IMR-90 (cell line): ENCODE results near the gene ARHGAP5. TPM values are rescaled to one million over a fixed set of nuclear protein-coding genes. Genes with fewer than 3 reads are reported as not detected.

Source experiments
- ATAC-seq: fragments of 200-7000 bp; cut with Tn5 transposase; 2 replicates; pipeline ENCODE4 v1.9.1; 2020; ENCODE audit warnings: low read depth, mild to moderate bottlenecking, moderate library complexity
- BruUV-seq: library from RNA; stranded (reverse); fragments of 400-500 nt; replicated peaks from 2 replicates; lab custom pipeline; 2021; lab: Mats Ljungman, UMichigan
- CTCF ChIA-PET: fragments of 300-600 bp; formaldehyde crosslinking; extraction: SDS; loops from one replicate; lab custom pipeline; 2021; ENCODE audit warnings: antibody characterized with exemption; lab: Yijun Ruan, JAX
- POLR2A ChIA-PET: fragments of 300-600 bp; sonication (Branson Sonifier 250); formaldehyde crosslinking; loops from one replicate; lab custom pipeline; 2022; ENCODE audit warnings: antibody characterized with exemption; ENCODE audit not compliant: unreplicated experiment; lab: Charles Lee
- DNase-seq: peaks from one replicate; pipeline ENCODE4 v3.0.0; 2013
- H2AFZ ChIP-seq: replicated peaks from 2 replicates; pipeline ENCODE3; 2013; ENCODE audit warnings: low read length, mild to moderate bottlenecking; ENCODE audit not compliant: poor library complexity
- H2AK5ac ChIP-seq: 2 replicates; pipeline ENCODE4 v1.6.1; 2013; ENCODE audit warnings: low read depth, low read length, inconsistent platforms
- H2AK9ac ChIP-seq: replicated peaks from 2 replicates; pipeline ENCODE3; 2013; ENCODE audit warnings: mild to moderate bottlenecking, low read depth, low read length, moderate library complexity; ENCODE audit not compliant: poor library complexity
- H2BK120ac ChIP-seq: 2 replicates; pipeline ENCODE4 v1.6.1; 2013; ENCODE audit warnings: low read depth, low read length, inconsistent platforms
- H2BK15ac ChIP-seq: 3 replicates; pipeline ENCODE4 v1.6.1; 2013; ENCODE audit warnings: low read depth, low read length, inconsistent platforms
- H2BK20ac ChIP-seq: 2 replicates; pipeline ENCODE4 v1.6.1; 2013; ENCODE audit warnings: low read depth, mild to moderate bottlenecking, inconsistent platforms, low read length, moderate library complexity
- H2BK5ac ChIP-seq: 2 replicates; pipeline ENCODE4 v1.6.1; 2013; ENCODE audit warnings: mild to moderate bottlenecking, low read depth, low read length, inconsistent platforms; ENCODE audit not compliant: poor library complexity, severe bottlenecking
- H3K14ac ChIP-seq: replicated peaks from 2 replicates; pipeline ENCODE4 v1.6.1; 2013; ENCODE audit warnings: low read depth, low read length, inconsistent platforms
- H3K18ac ChIP-seq: 2 replicates; pipeline ENCODE4 v1.6.1; 2013; ENCODE audit warnings: low read depth, low read length, control low read depth
- H3K23ac ChIP-seq: 2 replicates; pipeline ENCODE4 v1.6.1; 2013; ENCODE audit warnings: low read depth, low read length, inconsistent platforms
- H3K27ac ChIP-seq: 2 replicates; pipeline ENCODE4 v1.5.1; 2013; ENCODE audit warnings: mild to moderate bottlenecking, control low read depth, low read length; ENCODE audit not compliant: insufficient read depth
- H3K27me3 ChIP-seq: 2 replicates; pipeline ENCODE4 v1.6.1; 2013; ENCODE audit warnings: low read length; ENCODE audit not compliant: control insufficient read depth, insufficient read depth
- H3K36me3 ChIP-seq: 2 replicates; pipeline ENCODE4 v1.6.1; 2013; ENCODE audit warnings: low read length, mixed read lengths; ENCODE audit not compliant: control insufficient read depth, insufficient read depth
- H3K4ac ChIP-seq: 2 replicates; pipeline ENCODE4 v1.6.1; 2013; ENCODE audit warnings: low read depth, low read length, inconsistent platforms
- H3K4me1 ChIP-seq: 2 replicates; pipeline ENCODE4 v1.6.1; 2013; ENCODE audit warnings: low read length, mixed read lengths; ENCODE audit not compliant: control insufficient read depth, insufficient read depth
- H3K4me2 ChIP-seq: 2 replicates; pipeline ENCODE4 v1.6.1; 2013; ENCODE audit warnings: low read depth, mild to moderate bottlenecking, control low read depth, low read length, moderate library complexity
- H3K4me3 ChIP-seq: 2 replicates; pipeline ENCODE4 v1.5.1; 2013; ENCODE audit warnings: low read depth, mild to moderate bottlenecking, control low read depth, low read length, moderate library complexity; ENCODE audit not compliant: insufficient read depth
- H3K56ac ChIP-seq: 2 replicates; pipeline ENCODE4 v1.6.1; 2013; ENCODE audit warnings: low read length, inconsistent platforms; ENCODE audit not compliant: insufficient read depth; ENCODE audit errors: extremely low read depth
- H3K79me1 ChIP-seq, 2 experiments: 2 replicates each; pipeline ENCODE4 v1.6.1; 2013; ENCODE audit warnings: low read length in 2 of 2, inconsistent platforms in 1 of 2, low read depth in 1 of 2
- H3K9ac ChIP-seq: 2 replicates; pipeline ENCODE4 v1.6.1; 2013; ENCODE audit warnings: low read depth, low read length, control low read depth
- H3K9me1 ChIP-seq: 2 replicates; pipeline ENCODE4 v1.6.1; 2013; ENCODE audit warnings: low read length, inconsistent platforms; ENCODE audit not compliant: insufficient read depth
- H3K9me3 ChIP-seq: 2 replicates; pipeline ENCODE4 v1.6.1; 2013; ENCODE audit warnings: low read length; ENCODE audit not compliant: control insufficient read depth, insufficient read depth
- H4K20me1 ChIP-seq: 2 replicates; pipeline ENCODE4 v1.6.1; 2013; ENCODE audit warnings: low read length, inconsistent platforms; ENCODE audit not compliant: insufficient read depth
- H4K5ac ChIP-seq: 2 replicates; pipeline ENCODE4 v1.6.1; 2013; ENCODE audit warnings: mild to moderate bottlenecking, low read depth, low read length, control low read depth
- H4K8ac ChIP-seq, 2 experiments: 2 replicates each; pipeline ENCODE4 v1.6.1; 2013; ENCODE audit warnings: low read depth in 2 of 2, low read length in 2 of 2, control low read depth in 1 of 2, inconsistent platforms in 1 of 2
- H4K91ac ChIP-seq: 2 replicates; pipeline ENCODE4 v1.6.1; 2013; ENCODE audit warnings: low read depth, low read length, inconsistent platforms; ENCODE audit not compliant: insufficient read depth
- BHLHE40 ChIP-seq: fragments of 150-350 bp; IDR thresholded peaks from 2 replicates; pipeline ENCODE4 v1.6.1; 2016; ENCODE audit warnings: mild to moderate bottlenecking, low read depth, low read length
- CEBPB ChIP-seq: IDR thresholded peaks from 2 replicates; pipeline ENCODE4 v1.6.1; 2012; ENCODE audit warnings: low read depth, low read length, improper control_type of control experiment
- CHD1 ChIP-seq: IDR thresholded peaks from 2 replicates; pipeline ENCODE4 v1.6.1; 2012; ENCODE audit warnings: low read depth, low read length, improper control_type of control experiment
- CTCF ChIP-seq: conservative IDR thresholded peaks from 2 replicates; pipeline ENCODE4 v1.5.1; 2012; ENCODE audit warnings: mild to moderate bottlenecking, low read depth, low read length, improper control_type of control experiment
- ELK1 ChIP-seq: fragments of 150-350 bp; IDR thresholded peaks from 2 replicates; pipeline ENCODE4 v1.6.1; 2016; ENCODE audit warnings: low read depth, mild to moderate bottlenecking, low read length, moderate library complexity, borderline replicate concordance
- FOS ChIP-seq: fragments of 150-350 bp; IDR thresholded peaks from 2 replicates; pipeline ENCODE4 v1.6.1; 2016; ENCODE audit warnings: low read depth, low read length
- MAFK ChIP-seq: IDR thresholded peaks from 2 replicates; pipeline ENCODE4 v1.6.1; 2012; ENCODE audit warnings: low read depth, low read length, improper control_type of control experiment
- MAZ ChIP-seq: IDR thresholded peaks from 2 replicates; pipeline ENCODE4 v1.6.1; 2012; ENCODE audit warnings: low read depth, mild to moderate bottlenecking, low read length, improper control_type of control experiment, moderate library complexity, borderline replicate concordance
- MXI1 ChIP-seq: IDR thresholded peaks from 2 replicates; pipeline ENCODE4 v1.6.1; 2012; ENCODE audit warnings: low read depth, mild to moderate bottlenecking, low read length, moderate library complexity, borderline replicate concordance
- NFE2L2 ChIP-seq: fragments of 150-350 bp; IDR thresholded peaks from 2 replicates; pipeline ENCODE4 v1.6.1; 2016; ENCODE audit warnings: low read depth, mild to moderate bottlenecking, low read length
- POLR2A ChIP-seq: IDR thresholded peaks from 2 replicates; pipeline ENCODE4 v1.6.1; 2012; ENCODE audit warnings: mild to moderate bottlenecking, low read depth, low read length
- RAD21 ChIP-seq: IDR thresholded peaks from 2 replicates; pipeline ENCODE4 v1.6.1; 2012; ENCODE audit warnings: low read length, improper control_type of control experiment
- SMC3 ChIP-seq: fragments of 150-350 bp; IDR thresholded peaks from 2 replicates; pipeline ENCODE4 v1.6.1; 2016; ENCODE audit warnings: low read depth, mild to moderate bottlenecking, antibody characterized with exemption, low read length, moderate library complexity
- USF2 ChIP-seq: fragments of 150-350 bp; IDR thresholded peaks from 2 replicates; pipeline ENCODE4 v1.6.1; 2017; ENCODE audit warnings: mild to moderate bottlenecking, antibody characterized with exemption, low read length, low read depth
- WGBS, 2 experiments: methylation state at CpG; one replicate each; pipeline versions ENCODE4 v1.1.5 to v1.1.7; 2013; ENCODE audit warnings: missing lambda C conversion rate in 2 of 2; ENCODE audit not compliant: insufficient read length in 1 of 2; ENCODE audit errors: extremely low coverage in 2 of 2; 5-methylcytosine and 5-hydroxymethylcytosine counted together
- dilution Hi-C: fragments of 300-500 bp; cut with HindIII; formaldehyde crosslinking; loops from one replicate; pipeline ENCODE4 v1.14.3; 2018; ENCODE audit warnings: low sequenced_read_pairs; ENCODE audit not compliant: unreplicated experiment
- in situ Hi-C: fragments of 300-500 bp; cut with MboI; formaldehyde crosslinking; loops from 3 replicates; pipeline ENCODE4 v1.14.3; 2019; ENCODE audit warnings: low sequenced_read_pairs, inconsistent platforms, mixed read lengths
- intact Hi-C: fragments of 100-400 bp; cut with micrococcal nuclease; formaldehyde crosslinking; loops from 2 replicates; pipeline ENCODE4 v1.10.0; 2022
- polyA plus RNA-seq, 3 experiments: library from polyadenylated mRNA; depleted of rRNA; stranded (reverse); fragments of >200 nt; gene quantifications; 2 replicates each; pipeline ENCODE4 v1.2.3, GENCODE V29; 2012; ENCODE audit warnings: low replicate concordance in 1 of 3
- total RNA-seq: library from RNA; depleted of rRNA; stranded (reverse); fragments of >200 nt; gene quantifications from 2 replicates; pipeline ENCODE4 v1.2.3, GENCODE V29; 2012

The ARHGAP5 gene
- total and polyA plus RNA-seq, 2 of the 4 experiments (the other 2 are of a cell fraction): 7.4 to 45.3 TPM

- H2AK9ac ChIP-seq: no peak overlapping the region
- H4K20me1 ChIP-seq: peaks cover 66% of the 10 kb centered on the region
- no peak overlapping the region for H3K23ac ChIP-seq
- H4K5ac ChIP-seq: no peak overlapping the region
- no peak overlapping the region for H3K27ac ChIP-seq
- H4K91ac ChIP-seq: no peak overlapping the region
- no peak overlapping the region for H2BK15ac ChIP-seq
- H3K36me3 ChIP-seq: 0 out of 2 replicates have a peak, but pooled peaks cover 1% of the 10 kb centered on the region
- no peak overlapping the region for H4K8ac ChIP-seq
- no peak overlapping the region for H3K4ac ChIP-seq
- no peak overlapping the region for H3K4me2 ChIP-seq
- H3K9ac ChIP-seq: no peak overlapping the region
- H2AK5ac ChIP-seq: no peak overlapping the region
- intact Hi-C loops (loop anchor here (5.0 kb wide), 1 partner anchor 37 kb away; no protein-coding TSS in a partner anchor), dilution Hi-C loops (no loop called here), in situ Hi-C loops (no loop called here)
- H2AFZ ChIP-seq: no peak overlapping the region
- WGBS, 2 experiments: no CpG with 5 or more reads among the region's 3 CpGs
- H3K56ac ChIP-seq: no peak overlapping the region
- DNase-seq (no peak), ATAC-seq (no peak)
- H3K18ac ChIP-seq: no peak overlapping the region
- H3K79me1 ChIP-seq: peaks cover 18 to 46% of the 10 kb centered on the region in 2 experiments
- ChIA-PET CTCF (no interaction called here), POLR2A (no interaction called here)
- TF ChIP-seq USF2: no peak
- no peak for TF ChIP-seq ELK1
- no peak for TF ChIP-seq MAFK
- no peak for TF ChIP-seq CTCF
- TF ChIP-seq CHD1: no peak
- no peak for TF ChIP-seq CEBPB
- TF ChIP-seq RAD21: no peak
- TF ChIP-seq FOS: no peak
- TF ChIP-seq MXI1: no peak
- no peak for TF ChIP-seq POLR2A
- TF ChIP-seq MAZ: no peak
- TF ChIP-seq SMC3: no peak
- TF ChIP-seq NFE2L2: no peak
- TF ChIP-seq BHLHE40: no peak
- H2BK120ac ChIP-seq: no peak overlapping the region
- no peak overlapping the region for H2BK5ac ChIP-seq
- no peaks in the 10 kb centered on the region for H3K9me3 ChIP-seq
- H3K9me1 ChIP-seq: no peaks in the 10 kb centered on the region
- H3K4me1 ChIP-seq: peaks cover 4% of the 10 kb centered on the region
- H2BK20ac ChIP-seq: no peak overlapping the region
- no peak overlapping the region for H3K4me3 ChIP-seq
- no peaks in the 10 kb centered on the region for H3K27me3 ChIP-seq
- no peak overlapping the region for H3K14ac ChIP-seq
- BruUV-seq: no TSS peak
These were observed 8.2 kb downstream of the ARHGAP5 start for GRCh38 chr14:32085182-32085844.
